Neural cell (in vitro differentiated cells): Measurements from ENCODE around the gene UBE2H.

Source experiments
- CTCF ChIP-seq: fragments of 450-650 bp; IDR thresholded peaks from 2 replicates; pipeline ENCODE4 v1.5.1; 2014; ENCODE audit warnings: antibody characterized with exemption, mild to moderate bottlenecking, moderate library complexity; ENCODE audit not compliant: poor library complexity, severe bottlenecking
- EZH2 ChIP-seq: fragments of 200-600, 300-800 bp; shearing (Covaris generic), sonication (generic); IDR thresholded peaks from 2 replicates; pipeline ENCODE4 v1.6.1; 2014; ENCODE audit warnings: antibody characterized with exemption, low read length, borderline replicate concordance, mild to moderate bottlenecking; ENCODE audit not compliant: insufficient read depth, poor library complexity, severe bottlenecking
- POLR2AphosphoS5 ChIP-seq: IDR thresholded peaks from 2 replicates; pipeline ENCODE4 v1.6.1; 2012
- RAD21 ChIP-seq: fragments of 450-650 bp; conservative IDR thresholded peaks from 2 replicates; pipeline ENCODE4 v1.6.1; 2014; ENCODE audit warnings: antibody characterized with exemption, mild to moderate bottlenecking, moderate library complexity

GRCh38 chr7:129828989-129829736 lies 123.6 kb downstream of the UBE2H start:
- no peak for TF ChIP-seq CTCF
- TF ChIP-seq EZH2: no peak
- TF ChIP-seq RAD21: no peak
- TF ChIP-seq POLR2AphosphoS5: no peak
